Neural progenitor cell (in vitro differentiated cells): Measurements from ENCODE around the gene CC2D2B.

ENCODE experiments used
- EZH2 ChIP-seq: fragments of 200-600 bp; sonication (generic); IDR thresholded peaks from 2 replicates; pipeline ENCODE4 v1.6.1; 2017; ENCODE audit warnings: antibody characterized with exemption, mild to moderate bottlenecking, moderate library complexity
- EZH2phosphoT487 ChIP-seq: fragments of 200-600 bp; sonication (generic); IDR thresholded peaks from 2 replicates; pipeline ENCODE4 v1.6.1; 2017; ENCODE audit warnings: antibody characterized with exemption
- TF ChIP-seq, protein P1 (sequence below): fragments of 200-600 bp; sonication (generic); IDR thresholded peaks from 2 replicates; pipeline ENCODE4 v1.5.1; 2017; ENCODE audit warnings: antibody characterized with exemption, mild to moderate bottlenecking

DNA sequence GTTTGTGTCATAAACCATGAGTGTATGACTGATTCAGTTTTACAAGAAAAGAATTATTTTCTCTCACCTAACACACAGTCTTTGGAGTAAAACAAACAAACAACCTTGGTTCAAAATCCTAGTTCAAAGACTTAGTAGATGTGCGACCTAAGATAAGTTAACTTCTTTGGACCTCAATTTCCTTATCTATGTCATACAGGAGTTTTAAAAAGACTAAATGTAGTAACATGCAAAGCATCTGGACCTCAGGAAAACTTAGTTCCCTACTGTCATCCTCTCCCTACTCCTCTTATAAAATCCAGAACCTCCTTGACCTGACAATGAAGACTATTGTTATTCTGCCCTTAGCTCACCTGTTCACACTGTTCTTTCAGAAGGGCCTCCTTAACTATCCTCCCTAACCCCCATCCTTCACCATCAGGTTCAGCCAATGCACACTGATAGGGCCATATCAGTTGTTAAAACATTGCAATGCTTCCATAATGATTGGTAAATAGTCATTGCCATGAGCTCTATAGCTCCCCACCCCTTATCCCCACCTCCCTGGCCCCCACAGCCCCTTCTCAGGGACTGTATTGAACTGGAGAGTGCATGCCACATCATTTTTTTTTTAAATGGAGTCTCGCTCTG, 106.8 kb downstream of the CC2D2B start:
- TF ChIP-seq, protein P1, sequence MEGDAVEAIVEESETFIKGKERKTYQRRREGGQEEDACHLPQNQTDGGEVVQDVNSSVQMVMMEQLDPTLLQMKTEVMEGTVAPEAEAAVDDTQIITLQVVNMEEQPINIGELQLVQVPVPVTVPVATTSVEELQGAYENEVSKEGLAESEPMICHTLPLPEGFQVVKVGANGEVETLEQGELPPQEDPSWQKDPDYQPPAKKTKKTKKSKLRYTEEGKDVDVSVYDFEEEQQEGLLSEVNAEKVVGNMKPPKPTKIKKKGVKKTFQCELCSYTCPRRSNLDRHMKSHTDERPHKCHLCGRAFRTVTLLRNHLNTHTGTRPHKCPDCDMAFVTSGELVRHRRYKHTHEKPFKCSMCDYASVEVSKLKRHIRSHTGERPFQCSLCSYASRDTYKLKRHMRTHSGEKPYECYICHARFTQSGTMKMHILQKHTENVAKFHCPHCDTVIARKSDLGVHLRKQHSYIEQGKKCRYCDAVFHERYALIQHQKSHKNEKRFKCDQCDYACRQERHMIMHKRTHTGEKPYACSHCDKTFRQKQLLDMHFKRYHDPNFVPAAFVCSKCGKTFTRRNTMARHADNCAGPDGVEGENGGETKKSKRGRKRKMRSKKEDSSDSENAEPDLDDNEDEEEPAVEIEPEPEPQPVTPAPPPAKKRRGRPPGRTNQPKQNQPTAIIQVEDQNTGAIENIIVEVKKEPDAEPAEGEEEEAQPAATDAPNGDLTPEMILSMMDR = no peak
- no peak for TF ChIP-seq EZH2
- no peak for TF ChIP-seq EZH2phosphoT487
